Measurements from ENCODE around the gene OGA. TPM values are rescaled to one million over a fixed set of nuclear protein-coding genes. Genes with fewer than 3 reads are reported as not detected.

OGA gene
- total and polyA plus RNA-seq, 2 of the 8 experiments (the other 6 are each of a cell fraction or from before 2014, with no cell fraction given) = 31.2 to 107 TPM

DNA sequence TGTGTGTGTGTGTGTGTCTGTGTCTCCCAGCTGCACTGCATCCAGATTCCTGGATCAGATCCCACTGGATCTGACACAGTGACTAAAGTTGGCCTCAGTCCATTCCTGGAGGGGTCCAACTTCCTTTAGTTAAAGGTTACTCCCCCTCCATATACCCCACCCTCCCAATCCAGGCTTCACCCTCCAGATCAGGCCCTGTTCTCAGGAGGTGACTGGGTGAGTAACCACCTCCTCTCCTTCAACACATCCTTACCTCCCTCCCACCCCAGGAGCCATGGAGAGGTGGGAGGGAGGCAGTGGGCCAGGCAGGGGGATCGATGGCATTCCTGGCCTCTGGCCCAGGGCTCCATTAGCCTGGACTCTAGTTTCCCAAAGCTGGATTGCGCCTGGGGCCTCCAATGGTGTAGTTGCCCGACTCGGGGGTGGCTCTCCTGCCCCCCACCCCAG lies 14.1 kb upstream of the OGA start:
- ChIA-PET CTCF (ENCODE audit: partially characterized antibody) (interaction anchor here (0.6 to 4.3 kb wide), 6 partner anchors 9 to 768 kb away, joined by 3 to 24 read pairs (median 4); no protein-coding TSS in a partner anchor), POLR2A (ENCODE audit: partially characterized antibody) (interaction anchor here (9.8 kb wide), 1 partner anchor 15 kb away, joined by 100 read pairs; the partner anchor contains the start of gene OGA)
- H3K4ac ChIP-seq (replicated peaks; ENCODE audit: insufficient read length, low read depth, low read length) = no peak overlapping the region
- H4K8ac ChIP-seq (ENCODE audit: extremely low read depth, insufficient read depth, low read length) = no peak overlapping the region
- peaks cover 2% of the 10 kb centered on the region; the same call in 1 of the 2 replicates for H3K79me1 ChIP-seq (ENCODE audit: low read depth, low read length)
- no peak overlapping the region for H2BK12ac ChIP-seq (ENCODE audit: low read depth, low read length)
- 79% methylated on average over 3 of the region's 4 CpGs; no CpG with 5 or more reads in 1 of the 2 experiments for WGBS, 2 experiments (ENCODE audit: extremely low coverage in 1 of 2, insufficient coverage in 1 of 2, insufficient read length in 1 of 2, insufficient replicate concordance in 2 of 2, low coverage in 1 of 2, low lambda C conversion rate in 2 of 2, missing lambda C conversion rate in 1 of 2)
- peaks cover 13% of the 10 kb centered on the region for H3K23me2 ChIP-seq (ENCODE audit: low read depth, low read length)
- H3K4me2 ChIP-seq (ENCODE audit: insufficient read depth in 1 of 2, low read depth in 2 of 2, low read length in 2 of 2) = no peak overlapping the region
- H4K20me1 ChIP-seq (replicated peaks in 1 of 2; ENCODE audit: control insufficient read depth in 1 of 2, insufficient read depth in 2 of 2, low read length in 2 of 2) = peaks cover 4 to 17% of the 10 kb centered on the region in 2 experiments
- no peak overlapping the region for H3K9ac ChIP-seq (replicated peaks in 1 of 4; ENCODE audit: extremely low read depth in 1 of 4, low read depth in 3 of 4, low read length in 3 of 4)
- DNase-seq (ENCODE audit: low read depth in 1 of 2, low spot score in 2 of 2) (no peak), FAIRE-seq (no peak)
- TF ChIP-seq SIRT6 (IDR thresholded peaks at IDR 0.05; ENCODE audit: low read length) = no peak
- TF ChIP-seq, protein P1, sequence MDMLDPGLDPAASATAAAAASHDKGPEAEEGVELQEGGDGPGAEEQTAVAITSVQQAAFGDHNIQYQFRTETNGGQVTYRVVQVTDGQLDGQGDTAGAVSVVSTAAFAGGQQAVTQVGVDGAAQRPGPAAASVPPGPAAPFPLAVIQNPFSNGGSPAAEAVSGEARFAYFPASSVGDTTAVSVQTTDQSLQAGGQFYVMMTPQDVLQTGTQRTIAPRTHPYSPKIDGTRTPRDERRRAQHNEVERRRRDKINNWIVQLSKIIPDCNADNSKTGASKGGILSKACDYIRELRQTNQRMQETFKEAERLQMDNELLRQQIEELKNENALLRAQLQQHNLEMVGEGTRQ (IDR thresholded peaks at IDR 0.05; ENCODE audit: low read length) = no peak
- no peak overlapping the region for H2AK5ac ChIP-seq (ENCODE audit: low read depth, low read length)
- H3K4me3 ChIP-seq (ENCODE audit: extremely low read depth in 1 of 4, insufficient read depth in 2 of 4, low read depth in 3 of 4, low read length in 4 of 4) = no peak overlapping the region
- peaks cover 12 to 25% (median 17%) of the 10 kb centered on the region in 4 experiments for H3K4me1 ChIP-seq (replicated peaks in 1 of 4; ENCODE audit: control insufficient read depth in 3 of 4, insufficient read depth in 4 of 4, low read length in 3 of 4)
- H3K27me3 ChIP-seq (replicated peaks in 1 of 4; ENCODE audit: control insufficient read depth in 3 of 4, extremely low read depth in 1 of 4, insufficient read depth in 3 of 4, low read length in 3 of 4) = no peaks in the 10 kb centered on the region
- no peaks in the 10 kb centered on the region for H3K79me2 ChIP-seq (ENCODE audit: control insufficient read depth in 1 of 2, insufficient read depth in 2 of 2, low read length in 2 of 2)
- no peak overlapping the region for H4K91ac ChIP-seq (replicated peaks; ENCODE audit: insufficient read length, low read length)
- no peak overlapping the region for H2BK120ac ChIP-seq (replicated peaks; ENCODE audit: low read depth, low read length)
- no peak overlapping the region for H2BK20ac ChIP-seq (ENCODE audit: low read length)
- no peak overlapping the region for H3K14ac ChIP-seq (ENCODE audit: insufficient read length)
- H3K9me3 ChIP-seq (ENCODE audit: insufficient read depth in 2 of 2, low read depth in 1 of 2, low read length in 1 of 2) = no peaks in the 10 kb centered on the region
- no peaks in the 10 kb centered on the region; a peak in 1 of 8 replicates for H3K36me3 ChIP-seq (ENCODE audit: control insufficient read depth in 2 of 4, insufficient read depth in 4 of 4, low read length in 3 of 4)
- H3K27ac ChIP-seq (ENCODE audit: low read depth, low read length) = no peak overlapping the region
- H3K56ac ChIP-seq (replicated peaks; ENCODE audit: insufficient read length, low read depth, low read length) = no peak overlapping the region
- no peak overlapping the region for H2BK5ac ChIP-seq (ENCODE audit: low read depth, low read length)
- H2BK15ac ChIP-seq (ENCODE audit: low read length) = no peak overlapping the region
- no peak overlapping the region for H3K18ac ChIP-seq (ENCODE audit: extremely low read depth, low read length)
- H2AFZ ChIP-seq (ENCODE audit: low read length) = no peak overlapping the region
- H4K5ac ChIP-seq (ENCODE audit: insufficient read length, low read depth, low read length) = no peak overlapping the region
- H3K23ac ChIP-seq (ENCODE audit: insufficient read length) = no peak overlapping the region

Measured in H1 (cell line).